AG04450 (cell line): ENCODE results near the gene LRP1B. TPM values are rescaled to one million over a fixed set of nuclear protein-coding genes. Genes with fewer than 3 reads are reported as not detected.

Experiments used
- CTCF ChIA-PET: fragments of 300-600, 350-600 bp; formaldehyde crosslinking; extraction: SDS; loops from one replicate; lab custom pipeline; 2022; ENCODE audit warnings: antibody characterized with exemption, inconsistent platforms; lab: Charles Lee
- POLR2A ChIA-PET: fragments of 350-600 bp; formaldehyde crosslinking; extraction: SDS; loops from one replicate; lab custom pipeline; 2021; ENCODE audit warnings: antibody characterized with exemption, inconsistent platforms; lab: Yijun Ruan, JAX
- DNase-seq: peaks from one replicate; pipeline ENCODE4 v3.0.0-alpha.2; 2011; ENCODE audit warnings: low read depth, low spot score
- H3K27ac ChIP-seq: one replicate; pipeline ENCODE4 v1.5.1; 2012; ENCODE audit warnings: low read depth, low read length, control low read depth
- H3K27me3 ChIP-seq: one replicate; pipeline ENCODE4 v1.6.0; 2012; ENCODE audit warnings: low read length; ENCODE audit not compliant: control insufficient read depth, insufficient read depth
- H3K4me3 ChIP-seq: 2 replicates; pipeline ENCODE4 v1.5.1; 2011; ENCODE audit warnings: mild to moderate bottlenecking, low read depth, low read length, control low read depth
- H3K9me3 ChIP-seq: 2 replicates; pipeline ENCODE4 v1.5.1; 2012; ENCODE audit warnings: low read length; ENCODE audit not compliant: control insufficient read depth, insufficient read depth
- CTCF ChIP-seq: IDR thresholded peaks from 2 replicates; pipeline ENCODE4 v1.5.1; 2011; ENCODE audit warnings: low read depth, low read length, control low read depth, inconsistent platforms
- polyA plus RNA-seq: library from polyadenylated mRNA; depleted of rRNA; stranded (reverse); fragments of >200 nt; gene quantifications from 2 replicates; pipeline ENCODE4 v1.2.3, GENCODE V29; 2011

Gene LRP1B
- polyA plus RNA-seq, 1 experiment = 0.15 TPM

- H3K4me3 ChIP-seq = no peak overlapping the region
- H3K27ac ChIP-seq = no peak overlapping the region
- no peaks in the 10 kb centered on the region for H3K9me3 ChIP-seq
- POLR2A ChIA-PET = no interaction called here
- TF ChIP-seq CTCF = no peak
- no peak for DNase-seq
- no peaks in the 10 kb centered on the region for H3K27me3 ChIP-seq
- CTCF ChIA-PET = no interaction called here
Measured at GRCh38 chr2:142048581-142048980, 82.2 kb downstream of the LRP1B start.

- ChIA-PET CTCF (no interaction called here), POLR2A (no interaction called here)
- no peaks in the 10 kb centered on the region for H3K9me3 ChIP-seq
- DNase-seq = no peak
- no peak overlapping the region for H3K27ac ChIP-seq
- TF ChIP-seq CTCF = no peak
- H3K4me3 ChIP-seq = no peak overlapping the region
- H3K27me3 ChIP-seq = no peaks in the 10 kb centered on the region
Measured at GRCh38 chr2:142045641-142046040, 85.2 kb downstream of the LRP1B start.

GRCh38 chr2:142044197-142044596 is 86.6 kb downstream of the LRP1B start:
- POLR2A ChIA-PET = no interaction called here
- H3K9me3 ChIP-seq = no peaks in the 10 kb centered on the region
- no peak overlapping the region for H3K4me3 ChIP-seq
- CTCF ChIA-PET = no interaction called here
- H3K27me3 ChIP-seq = no peaks in the 10 kb centered on the region
- H3K27ac ChIP-seq = no peak overlapping the region
- no peak for DNase-seq
- no peak for TF ChIP-seq CTCF

GRCh38 chr2:142042536-142043199 is 88.1 kb downstream of the LRP1B start:
- no peak for DNase-seq
- Histone ChIP-seq H3K4me3 (no peak overlapping the region), H3K27me3 (no peaks in the 10 kb centered on the region), H3K9me3 (no peaks in the 10 kb centered on the region), H3K27ac (no peak overlapping the region)
- ChIA-PET POLR2A (no interaction called here), CTCF (no interaction called here)
- TF ChIP-seq CTCF = no peak

- POLR2A ChIA-PET = no interaction called here
- TF ChIP-seq CTCF = no peak
- H3K27ac ChIP-seq = no peak overlapping the region
Measured at GRCh38 chr2:142041996-142042395, 88.8 kb downstream of the LRP1B start.

More at GRCh38 chr2:142041996-142042395, 88.8 kb downstream of the LRP1B start:
- no peaks in the 10 kb centered on the region for H3K9me3 ChIP-seq
- no peak for DNase-seq
- no peak overlapping the region for H3K4me3 ChIP-seq
- H3K27me3 ChIP-seq = no peaks in the 10 kb centered on the region
- CTCF ChIA-PET = no interaction called here
